ENCODE data around the gene CHST4. TPM values are rescaled to one million over a fixed set of nuclear protein-coding genes. Genes with fewer than 3 reads are reported as not detected.

The CHST4 gene
- total RNA-seq, 1 donor from 2014 or later: not detected

GRCh38 chr16:71520550-71520949 lies 5.7 kb upstream of the CHST4 start:
- Mint-ChIP-seq H3K4me3 (ENCODE audit: unreplicated experiment) (no peak overlapping the region), H3K36me3 (ENCODE audit: unreplicated experiment) (no peaks in the 10 kb centered on the region), H3K4me1 (ENCODE audit: unreplicated experiment) (peaks cover 1% of the 10 kb centered on the region), H3K27ac (ENCODE audit: unreplicated experiment) (no peak overlapping the region), H3K27me3 (ENCODE audit: unreplicated experiment) (peaks cover 21% of the 10 kb centered on the region), H3K9me3 (ENCODE audit: unreplicated experiment) (no peaks in the 10 kb centered on the region)
- TF ChIP-seq CTCF (IDR thresholded peaks at IDR 0.05): no peak
- no peak for DNase-seq (ENCODE audit: extremely low spot score, unreplicated experiment)

GRCh38 chr16:71524566-71525553 lies 1.4 kb upstream of the CHST4 start:
- Mint-ChIP-seq H3K4me3 (ENCODE audit: unreplicated experiment) (no peak overlapping the region), H3K36me3 (ENCODE audit: unreplicated experiment) (no peaks in the 10 kb centered on the region), H3K4me1 (ENCODE audit: unreplicated experiment) (peaks cover 9% of the 10 kb centered on the region), H3K27me3 (ENCODE audit: unreplicated experiment) (peaks cover 44% of the 10 kb centered on the region), H3K27ac (ENCODE audit: unreplicated experiment) (no peak overlapping the region), H3K9me3 (ENCODE audit: unreplicated experiment) (no peaks in the 10 kb centered on the region)
- no peak for DNase-seq (ENCODE audit: extremely low spot score, unreplicated experiment)
- TF ChIP-seq CTCF (IDR thresholded peaks at IDR 0.05): no peak

- Mint-ChIP-seq H3K27me3 (ENCODE audit: unreplicated experiment) (peaks cover 44% of the 10 kb centered on the region), H3K4me3 (ENCODE audit: unreplicated experiment) (no peak overlapping the region), H3K4me1 (ENCODE audit: unreplicated experiment) (peaks cover 9% of the 10 kb centered on the region), H3K36me3 (ENCODE audit: unreplicated experiment) (no peaks in the 10 kb centered on the region), H3K27ac (ENCODE audit: unreplicated experiment) (no peak overlapping the region), H3K9me3 (ENCODE audit: unreplicated experiment) (no peaks in the 10 kb centered on the region)
- DNase-seq (ENCODE audit: extremely low spot score, unreplicated experiment): no peak
- no peak for TF ChIP-seq CTCF (IDR thresholded peaks at IDR 0.05)
Observed at GRCh38 chr16:71528257-71528656, 2.0 kb downstream of the CHST4 start.

- H3K27ac Mint-ChIP-seq (ENCODE audit: unreplicated experiment): no peak overlapping the region
- peaks cover 37% of the 10 kb centered on the region for H3K27me3 Mint-ChIP-seq (ENCODE audit: unreplicated experiment)
- no peak for TF ChIP-seq CTCF (IDR thresholded peaks at IDR 0.05)
- H3K36me3 Mint-ChIP-seq (ENCODE audit: unreplicated experiment): no peaks in the 10 kb centered on the region
- no peaks in the 10 kb centered on the region for H3K9me3 Mint-ChIP-seq (ENCODE audit: unreplicated experiment)
- H3K4me3 Mint-ChIP-seq (ENCODE audit: unreplicated experiment): no peak overlapping the region
- peaks cover 9% of the 10 kb centered on the region for H3K4me1 Mint-ChIP-seq (ENCODE audit: unreplicated experiment)
- no peak for DNase-seq (ENCODE audit: extremely low spot score, unreplicated experiment)
Observed at GRCh38 chr16:71528863-71529262, 2.6 kb downstream of the CHST4 start.

- Mint-ChIP-seq H3K27me3 (ENCODE audit: unreplicated experiment) (peaks cover 19% of the 10 kb centered on the region), H3K27ac (ENCODE audit: unreplicated experiment) (no peak overlapping the region), H3K4me1 (ENCODE audit: unreplicated experiment) (no peaks in the 10 kb centered on the region), H3K4me3 (ENCODE audit: unreplicated experiment) (no peak overlapping the region), H3K9me3 (ENCODE audit: unreplicated experiment) (no peaks in the 10 kb centered on the region), H3K36me3 (ENCODE audit: unreplicated experiment) (no peaks in the 10 kb centered on the region)
- DNase-seq (ENCODE audit: extremely low spot score, unreplicated experiment): no peak
- no peak for TF ChIP-seq CTCF (IDR thresholded peaks at IDR 0.05)
Observed at GRCh38 chr16:71532366-71532765, 6.1 kb downstream of the CHST4 start.

Data from osteocyte (in vitro differentiated cells).